Inflammatory macrophage (primary cell): Measurements from ENCODE around the gene PARD6G.
"Not testable (repeated sequence)": the region's sequence is repeated elsewhere in the genome, so short reads cannot be mapped to it uniquely, and the experiment has no call there.

ENCODE experiments used
- DNase-seq, 2 donors: peaks; one replicate each; pipeline ENCODE4 v3.0.0-alpha.2; 2020 to 2022

Gene PARD6G

DNA sequence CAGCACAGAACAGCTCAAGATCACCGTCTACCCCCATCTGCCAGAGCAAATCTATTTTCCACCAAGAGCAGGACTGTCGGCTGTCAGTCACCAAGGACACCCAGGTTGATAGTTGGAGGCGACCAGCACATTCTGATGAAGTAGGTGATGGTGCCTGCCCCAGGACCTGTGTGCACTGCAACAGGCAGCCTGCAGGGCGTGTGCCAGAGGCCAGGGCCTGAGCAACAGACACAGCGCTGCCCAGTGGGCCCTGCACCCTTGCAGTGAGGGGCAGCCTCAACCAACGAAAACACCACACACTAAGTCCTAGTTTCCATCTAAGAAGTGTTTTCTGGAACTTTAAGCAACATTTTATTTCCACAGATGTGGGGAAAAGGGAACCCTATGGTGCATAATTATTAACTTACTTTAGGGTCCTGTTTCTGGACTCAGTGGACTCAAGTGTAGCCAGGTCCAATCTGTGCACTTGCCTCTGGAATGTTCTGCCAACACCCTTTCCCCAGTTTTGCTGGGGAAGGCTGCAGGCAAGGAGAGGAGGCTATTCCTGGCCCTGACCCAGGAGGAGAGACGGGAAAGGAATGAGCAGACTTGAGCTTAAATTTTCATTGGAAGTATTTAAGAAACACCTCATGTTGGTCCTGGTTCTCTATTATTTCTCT is 76.8 kb downstream of the PARD6G start:
- DNase-seq: no peak

DNA sequence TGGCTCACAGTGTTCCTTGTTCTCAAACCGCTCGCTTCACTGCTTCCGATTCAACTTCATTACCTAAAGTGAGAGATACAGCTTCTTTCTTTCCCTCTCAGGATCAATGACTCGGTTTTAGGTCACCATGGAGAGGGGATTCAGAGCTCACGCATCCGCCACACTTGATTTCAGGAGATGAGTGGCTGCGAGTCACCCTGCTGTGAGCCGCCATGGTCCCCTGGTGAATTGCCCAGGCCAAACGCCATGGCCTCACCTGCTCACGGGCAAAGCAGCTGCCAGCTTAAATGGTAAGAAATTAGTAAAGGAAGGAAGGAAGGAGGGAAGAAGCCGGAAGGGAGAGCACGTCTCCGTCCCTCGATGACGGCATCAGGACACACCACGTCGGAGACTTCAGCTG is 77.7 kb downstream of the PARD6G start:
- no peak for DNase-seq

DNA sequence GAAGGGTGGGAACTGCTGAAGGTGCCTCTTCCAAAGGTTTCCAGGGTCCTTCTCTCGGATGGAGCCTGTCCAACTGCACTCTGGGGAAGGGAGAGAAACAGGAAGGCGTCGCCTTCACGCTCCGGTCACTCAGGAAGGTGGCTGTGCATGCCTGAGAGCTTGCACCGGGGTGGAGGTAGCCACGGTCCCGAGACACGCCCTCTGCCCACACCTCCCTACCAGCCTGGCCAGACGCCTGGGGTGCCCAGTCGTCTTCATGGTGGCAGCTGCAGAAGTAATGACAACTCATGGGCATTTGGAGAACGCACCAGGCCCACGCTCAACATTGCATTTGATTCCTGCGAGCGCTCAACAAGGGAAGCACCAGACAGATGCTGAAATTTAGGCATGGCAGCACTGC is 78.3 kb downstream of the PARD6G start:
- DNase-seq: no peak

DNA sequence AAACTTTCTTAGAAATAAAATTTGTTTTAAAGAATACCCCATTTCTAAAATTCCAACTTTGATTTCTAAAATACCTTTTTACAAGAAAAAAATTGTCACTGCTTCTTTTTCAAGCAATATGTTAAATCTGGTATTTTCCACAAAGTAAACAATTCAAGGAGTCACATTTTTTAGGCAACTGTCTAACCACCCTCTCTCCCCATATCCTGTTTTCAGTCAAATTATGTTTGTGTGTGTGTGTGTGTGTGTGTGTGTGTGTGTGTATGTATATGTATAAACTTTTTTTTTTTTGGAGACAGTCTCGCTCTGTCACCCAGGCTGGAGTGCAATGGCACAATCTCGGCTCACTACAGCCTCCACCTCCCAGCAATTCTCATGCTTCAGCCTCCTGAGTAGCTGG is 79.0 kb downstream of the PARD6G start:
- DNase-seq: no peak

DNA sequence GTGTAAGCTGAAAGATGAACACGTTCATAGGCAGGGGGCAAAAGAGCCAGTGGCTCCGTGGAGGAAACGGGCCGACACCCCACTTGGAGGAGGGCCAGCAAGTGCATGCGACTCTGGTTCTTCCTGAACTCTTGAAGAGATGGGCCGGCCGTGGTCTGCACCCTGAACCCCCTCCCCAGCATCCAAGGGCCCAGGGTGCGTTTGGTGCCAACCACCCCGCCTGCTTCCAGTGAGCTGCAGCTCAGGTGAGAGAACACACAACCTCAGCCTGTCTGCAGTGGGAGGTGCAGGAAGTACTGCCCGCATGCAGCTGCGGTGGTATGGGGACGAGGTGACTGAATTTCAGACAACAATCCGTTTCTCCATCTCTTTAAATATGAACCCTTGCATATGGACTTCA is 79.4 kb downstream of the PARD6G start:
- no peak for DNase-seq

DNA sequence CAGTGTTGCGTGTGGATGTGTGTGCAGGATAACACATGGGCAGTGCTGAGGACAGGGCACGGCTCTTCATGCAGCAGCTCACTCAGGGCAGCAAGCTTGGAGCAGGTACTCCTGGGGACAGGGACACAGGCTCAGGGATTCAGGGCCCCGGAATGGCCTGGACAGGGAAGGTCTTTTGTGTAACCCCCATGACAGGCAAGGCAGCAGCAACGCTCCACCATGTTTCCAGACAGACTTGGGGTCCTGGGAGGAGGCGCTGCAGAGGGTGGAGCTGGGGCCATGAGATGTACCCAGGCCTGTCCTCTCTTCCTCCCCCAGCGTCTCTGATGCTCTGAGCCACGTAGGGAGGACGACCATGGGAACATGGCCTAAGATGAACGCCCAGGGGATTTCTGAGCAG is 80.0 kb downstream of the PARD6G start:
- no peak for DNase-seq

DNA sequence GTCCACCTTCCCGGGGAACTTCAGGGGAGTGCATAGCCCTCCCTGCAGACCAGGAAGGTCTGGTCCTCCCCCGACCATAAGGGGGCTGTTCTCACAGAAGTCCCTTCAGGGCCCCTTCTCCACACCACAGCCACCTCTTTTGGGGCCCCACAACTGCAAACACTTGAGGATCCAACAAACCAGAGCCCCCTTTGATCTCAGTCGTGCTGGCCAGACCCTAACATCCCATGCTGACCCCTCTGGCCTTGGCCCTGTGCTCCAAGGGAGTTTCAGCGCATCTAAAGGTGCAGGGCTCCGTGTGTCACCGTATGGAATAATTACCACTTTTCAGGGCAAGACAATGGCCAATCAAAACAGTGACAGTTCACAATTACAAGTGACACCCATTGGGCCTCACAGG is 80.6 kb downstream of the PARD6G start:
- no peak for DNase-seq

DNA sequence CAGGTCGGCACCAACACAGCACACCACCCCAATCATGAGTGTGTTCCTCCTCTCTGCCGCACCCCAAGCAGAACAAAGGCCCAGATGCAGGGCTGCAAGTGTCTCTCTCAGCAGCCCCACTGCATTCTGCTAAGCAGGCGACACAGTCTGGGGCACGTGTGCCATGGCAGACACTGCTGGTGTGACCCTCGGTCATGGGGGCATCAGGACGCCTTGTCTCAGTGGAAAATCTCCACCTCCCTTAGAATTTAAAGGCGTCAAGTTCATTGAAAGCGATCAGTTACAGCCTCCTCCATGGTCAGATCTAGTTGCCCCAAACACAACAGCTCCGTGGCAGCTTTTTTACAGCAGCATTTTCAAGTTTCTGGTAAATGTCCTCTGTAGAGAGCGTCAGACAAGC is 81.1 kb downstream of the PARD6G start:
- DNase-seq: no peak

DNA sequence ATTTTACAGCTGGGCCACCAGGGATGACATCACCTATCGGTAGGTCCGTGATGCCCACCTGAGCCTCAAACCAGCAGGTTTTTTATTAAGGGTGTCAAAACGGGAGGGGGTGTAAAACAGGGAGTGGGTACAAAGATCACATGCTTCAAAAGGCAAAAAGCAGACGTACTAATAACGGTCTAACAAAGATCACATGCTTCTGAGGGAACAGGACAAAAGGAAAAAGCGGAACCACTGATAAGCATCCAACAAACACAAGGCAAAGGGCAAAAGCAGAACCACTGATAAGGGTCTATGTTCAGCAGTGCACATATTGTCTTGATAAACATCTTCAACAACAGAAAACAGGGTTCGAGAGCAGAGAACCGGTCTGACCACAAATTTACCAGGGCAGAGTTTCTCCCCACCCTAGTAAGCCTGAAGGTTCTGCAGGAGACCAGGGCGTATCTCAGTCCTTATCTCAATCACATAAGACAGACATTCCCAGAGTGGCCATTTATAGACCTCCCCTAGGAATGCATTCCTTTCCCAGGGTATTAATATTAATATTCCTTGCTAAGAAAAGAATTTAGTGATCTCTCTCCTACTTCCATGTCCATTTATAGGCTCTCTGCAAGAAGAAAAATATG is 82.5 kb downstream of the PARD6G start:
- DNase-seq: not testable (repeated sequence)

DNA sequence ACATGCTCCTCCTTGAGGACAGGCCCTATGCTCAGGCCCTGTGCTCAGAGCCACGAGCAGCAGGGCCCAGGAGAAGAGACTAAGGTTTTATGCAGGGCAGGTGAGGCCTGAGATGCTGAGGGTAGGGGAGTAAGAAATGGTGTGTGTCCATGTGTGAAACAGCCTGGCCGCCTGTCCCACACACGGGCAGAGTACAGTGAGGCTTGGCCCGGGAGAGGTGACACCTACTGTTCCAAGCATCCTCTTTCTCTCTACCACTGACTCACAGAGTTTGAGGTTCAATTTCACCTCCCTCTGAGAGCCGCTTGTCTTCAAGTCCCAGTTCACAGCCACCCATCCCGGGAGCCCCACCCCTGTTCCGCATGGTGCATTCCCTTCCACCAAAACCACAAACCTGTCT is 84.1 kb downstream of the PARD6G start:
- DNase-seq: no peak

DNA sequence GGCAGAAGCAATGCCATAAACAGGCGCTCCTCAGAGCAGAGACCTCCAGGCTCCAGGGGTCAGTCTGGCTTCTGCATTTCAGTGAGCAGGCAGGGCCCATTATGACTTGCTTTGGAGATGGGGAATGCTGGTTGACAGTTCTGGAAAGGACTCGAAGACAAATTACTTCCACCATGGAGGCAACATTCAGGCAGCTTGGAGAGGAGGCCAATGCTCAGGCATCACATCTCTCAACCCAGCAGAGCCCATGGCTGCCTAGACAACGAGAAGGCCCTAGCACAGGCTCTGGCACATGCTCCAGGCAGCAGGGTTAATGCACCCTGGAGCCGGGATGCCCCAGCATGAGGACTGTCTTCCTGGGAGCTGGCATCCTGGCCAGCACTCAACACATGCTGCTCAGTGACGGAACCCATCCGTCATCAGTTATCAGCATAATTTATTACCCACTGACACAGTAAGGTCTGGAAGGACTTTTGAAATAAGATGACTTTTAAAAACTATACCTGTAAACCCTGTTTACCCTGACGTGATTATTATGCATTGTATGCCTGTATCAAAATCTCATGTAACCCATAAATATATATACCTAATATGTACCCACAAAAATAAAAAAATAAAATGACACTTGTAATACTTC is 85.4 kb downstream of the PARD6G start:
- no peak for DNase-seq

DNA sequence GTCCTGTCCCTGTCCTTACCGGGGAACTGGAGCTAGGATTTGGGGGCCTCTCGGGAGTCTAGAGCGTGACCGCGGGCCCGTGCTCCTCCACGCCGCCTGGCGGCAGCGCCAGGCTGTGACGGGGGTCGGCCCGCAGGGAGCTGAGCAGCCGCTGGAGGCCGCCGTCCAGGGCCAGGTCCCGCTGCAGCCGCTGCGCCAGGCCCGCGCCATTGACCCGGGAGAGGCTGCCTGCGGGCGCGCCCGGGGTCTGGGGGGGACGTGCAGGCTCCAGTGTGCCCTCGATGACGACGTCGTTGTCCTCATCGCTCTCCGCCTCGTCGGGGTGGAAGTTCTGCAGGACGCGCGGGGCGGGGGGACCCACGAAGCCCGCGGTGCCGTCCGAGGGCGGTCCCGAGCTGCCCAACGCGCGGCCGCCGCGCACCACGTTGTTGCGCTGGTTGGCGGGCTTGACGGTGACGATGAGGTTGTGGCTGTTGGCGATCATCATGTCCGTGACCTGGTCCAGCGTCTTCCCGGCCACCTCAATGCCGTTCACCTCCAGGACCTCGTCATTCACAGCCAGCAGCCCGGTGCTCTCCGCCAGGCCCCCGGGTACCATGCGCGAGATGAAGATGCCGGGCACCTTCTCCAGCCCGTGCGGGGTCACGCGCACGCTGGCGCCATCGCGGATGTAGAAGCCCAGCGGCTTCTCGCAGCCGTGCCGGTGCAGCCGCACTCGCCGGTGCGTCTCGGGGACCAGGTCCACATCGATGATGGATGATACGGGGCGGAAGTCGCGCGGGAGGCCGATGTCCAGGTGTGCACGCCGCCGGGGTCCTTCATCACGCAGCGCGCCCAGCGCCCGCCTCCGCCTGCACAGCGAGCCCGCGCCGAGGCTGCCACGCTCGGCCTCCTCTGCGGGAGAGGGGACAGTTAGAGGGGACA is 87.3 kb downstream of the PARD6G start:
- peak; percentile 14 to 41 for DNase-seq

DNA sequence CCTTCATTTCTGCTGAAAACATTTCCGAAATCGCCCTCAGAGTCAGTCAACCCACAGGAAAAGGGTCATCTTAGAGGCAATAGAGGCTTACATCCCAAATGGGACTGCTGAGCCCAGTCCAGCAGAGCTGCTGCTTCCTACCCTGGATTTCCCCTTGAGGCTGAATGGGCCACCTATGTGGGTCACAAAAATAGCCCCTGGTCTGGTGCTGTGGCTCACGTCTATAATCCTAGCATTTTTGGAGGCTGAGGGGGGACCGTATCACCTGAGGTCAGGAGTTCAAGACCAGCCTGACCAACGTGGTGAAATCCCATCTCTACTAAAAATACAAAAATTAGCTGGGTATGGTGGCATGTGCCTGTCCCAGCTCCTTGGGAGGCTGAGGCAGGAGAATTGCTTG is 88.9 kb downstream of the PARD6G start:
- no peak for DNase-seq

DNA sequence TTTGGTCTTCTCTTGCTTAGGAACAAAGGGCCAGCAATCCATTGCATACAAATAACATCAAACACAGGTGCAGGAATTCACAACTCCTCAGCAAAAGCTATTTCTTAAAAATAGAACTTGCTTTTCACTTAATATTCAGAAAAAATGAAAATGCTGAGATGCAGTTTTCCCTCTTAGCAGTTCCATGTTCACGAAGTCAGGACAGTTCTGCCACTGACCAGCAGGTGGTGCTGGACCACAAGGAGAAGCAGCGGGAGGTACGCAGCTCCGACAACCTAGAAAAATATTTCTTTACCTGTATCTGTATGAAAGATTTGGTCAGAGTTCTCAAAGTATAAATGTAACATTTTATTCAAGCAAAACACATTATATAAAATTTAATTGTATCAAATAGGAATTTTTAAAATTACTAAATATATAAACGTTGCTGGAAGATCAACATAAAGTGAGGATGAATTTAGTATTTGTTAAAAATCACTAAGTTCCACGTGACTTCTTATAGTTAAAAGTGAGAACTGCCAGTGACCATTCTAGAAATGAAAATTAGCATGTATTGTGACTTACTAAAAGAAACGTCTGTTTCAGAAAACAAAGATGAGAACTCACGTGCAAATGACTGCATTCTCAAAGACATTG is 89.5 kb downstream of the PARD6G start:
- peak; percentile 63 to 79 for DNase-seq

DNA sequence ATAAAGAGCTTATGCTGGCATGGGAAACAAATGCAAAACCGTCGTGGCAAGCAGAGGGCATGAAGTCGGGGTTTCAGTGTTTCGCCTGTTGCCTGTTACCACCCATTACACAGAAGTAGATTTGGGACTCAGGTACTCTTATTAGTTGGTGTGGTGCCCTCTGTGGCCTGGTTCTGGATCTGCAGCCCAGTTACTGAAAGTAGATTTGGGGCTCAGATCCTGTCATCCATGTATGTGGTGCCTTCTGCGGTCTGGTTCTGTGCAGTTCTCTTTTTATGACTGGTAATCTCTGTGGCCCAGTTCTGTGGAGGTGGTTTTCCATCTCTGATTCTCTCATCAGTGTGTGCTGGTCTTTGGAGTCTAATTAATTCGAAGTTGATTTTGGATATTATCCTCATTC is 93.0 kb downstream of the PARD6G start:
- no peak for DNase-seq

DNA sequence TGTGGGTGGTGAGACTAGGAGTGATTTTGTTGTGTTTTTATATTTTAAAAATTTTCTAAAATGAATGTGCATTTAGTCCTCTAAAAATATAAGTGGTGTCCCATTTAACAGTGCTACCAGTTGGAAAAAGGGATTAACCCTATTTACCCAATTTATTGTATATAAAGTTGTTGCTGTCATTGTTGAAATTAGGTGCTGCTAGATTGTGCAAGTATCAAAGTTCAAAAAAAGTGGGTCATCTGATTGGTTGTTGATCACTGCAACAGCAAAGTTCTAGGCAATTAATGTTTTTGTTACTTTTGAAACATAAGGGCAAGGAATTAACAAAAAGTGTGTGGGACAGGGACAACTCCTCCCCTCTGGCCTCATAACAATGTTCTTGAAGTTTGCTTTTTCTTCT is 97.6 kb downstream of the PARD6G start:
- DNase-seq: no peak

DNA sequence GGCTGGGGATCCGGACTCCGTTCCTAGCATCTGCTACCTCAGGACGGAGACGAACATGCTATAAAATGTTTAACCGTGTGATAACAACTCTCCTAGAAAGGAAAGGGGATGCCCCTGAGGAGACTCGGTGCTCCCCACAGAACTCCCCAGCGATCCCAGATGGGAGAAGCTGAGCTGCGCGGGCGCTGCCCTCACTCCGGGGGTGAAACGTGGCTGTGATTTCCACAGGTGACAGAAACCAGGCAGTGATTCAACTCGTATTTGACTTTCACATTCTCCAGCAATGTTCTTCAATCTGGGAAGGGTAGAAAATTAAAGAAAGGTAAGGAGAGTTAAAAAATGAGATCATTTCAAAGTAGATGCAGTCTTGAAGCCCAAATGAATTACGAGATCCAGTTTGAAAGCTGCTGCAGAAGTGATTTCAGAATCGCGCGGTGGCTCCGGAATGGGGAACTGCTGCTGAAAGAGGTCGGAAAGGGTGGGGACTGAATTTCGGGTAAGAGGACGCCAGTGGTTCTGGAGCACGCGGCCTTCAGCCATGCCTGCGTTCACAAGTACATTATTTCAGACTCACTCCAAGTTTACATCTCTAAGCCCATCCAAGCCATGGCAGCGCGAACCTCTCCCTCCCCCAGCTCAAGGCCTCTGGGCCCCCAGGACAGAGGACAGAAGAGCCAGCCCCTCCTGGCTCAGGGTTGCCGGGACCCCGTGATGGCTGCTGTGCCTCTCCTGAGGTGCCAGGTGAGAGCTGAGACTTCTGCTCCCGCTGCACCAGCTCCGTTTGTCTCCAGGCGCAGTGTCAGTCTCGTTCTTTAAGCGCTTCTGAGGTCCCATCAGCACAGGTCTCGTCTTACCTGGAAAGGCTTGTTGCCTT is 98.8 kb downstream of the PARD6G start:
- DNase-seq: peak; percentile 68 to 71

DNA sequence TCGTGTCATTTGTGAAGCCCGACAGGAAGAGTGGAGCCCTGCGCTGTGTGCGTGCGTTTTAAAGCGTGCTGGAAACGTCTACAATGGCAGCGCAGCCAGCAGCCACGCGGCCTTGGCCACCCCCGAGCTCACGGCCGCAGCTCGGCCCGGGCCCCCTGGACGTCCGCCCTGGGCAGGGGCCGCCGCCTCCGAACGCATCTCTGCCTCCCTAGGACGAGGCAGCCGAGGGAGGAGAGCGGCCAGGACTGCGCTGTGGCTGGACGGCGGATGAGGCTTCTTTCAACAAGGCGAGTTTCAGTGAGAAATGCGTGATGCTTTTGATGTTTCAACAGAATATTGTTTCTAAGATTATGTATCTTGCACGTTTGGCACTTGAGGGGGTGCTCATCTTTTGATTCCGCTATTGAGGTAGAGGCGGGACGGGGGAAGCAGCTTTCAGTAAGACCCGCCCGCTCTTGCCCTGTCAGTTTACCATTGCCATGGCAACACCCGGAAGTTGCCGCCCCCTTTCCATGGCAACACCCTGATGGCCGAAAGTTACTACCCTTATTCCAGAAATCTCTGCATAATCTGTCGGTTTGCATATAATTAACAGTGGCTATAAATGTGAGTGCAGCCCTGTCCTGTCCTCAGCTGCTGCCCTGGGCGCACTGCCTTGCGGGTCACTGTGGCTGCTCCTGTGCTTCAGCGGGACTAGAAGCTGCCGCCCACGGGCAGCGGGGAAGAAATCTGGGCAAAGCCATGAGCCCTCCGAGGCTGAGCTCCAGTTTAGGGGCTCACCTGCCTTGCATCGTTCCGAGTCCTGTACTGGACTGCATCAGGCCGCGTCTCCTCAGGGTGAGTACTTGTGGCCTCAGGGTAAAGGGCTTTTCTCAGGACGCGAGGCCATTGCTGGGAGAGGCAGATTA is 99.6 kb downstream of the PARD6G start:
- peak; percentile 78 to 83 for DNase-seq

DNA sequence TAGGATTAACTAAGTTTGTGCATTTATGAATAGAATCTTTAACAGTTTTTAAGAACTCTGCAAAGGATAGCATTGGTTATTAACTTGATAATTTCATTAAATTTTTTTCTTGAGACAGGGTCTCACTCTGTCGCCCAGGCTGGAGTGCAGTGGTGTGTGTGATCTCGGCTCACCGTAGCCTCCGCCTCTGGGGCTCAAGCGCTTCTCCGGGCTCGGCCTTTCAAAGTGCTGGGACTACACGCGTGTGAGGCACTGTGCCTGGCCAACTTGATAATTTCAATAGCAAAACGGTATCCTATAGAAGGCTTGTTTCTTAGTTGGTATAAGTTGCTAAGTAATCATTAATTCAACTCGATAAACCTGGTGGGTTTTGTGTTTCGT is 100.3 kb downstream of the PARD6G start:
- DNase-seq: no peak

DNA sequence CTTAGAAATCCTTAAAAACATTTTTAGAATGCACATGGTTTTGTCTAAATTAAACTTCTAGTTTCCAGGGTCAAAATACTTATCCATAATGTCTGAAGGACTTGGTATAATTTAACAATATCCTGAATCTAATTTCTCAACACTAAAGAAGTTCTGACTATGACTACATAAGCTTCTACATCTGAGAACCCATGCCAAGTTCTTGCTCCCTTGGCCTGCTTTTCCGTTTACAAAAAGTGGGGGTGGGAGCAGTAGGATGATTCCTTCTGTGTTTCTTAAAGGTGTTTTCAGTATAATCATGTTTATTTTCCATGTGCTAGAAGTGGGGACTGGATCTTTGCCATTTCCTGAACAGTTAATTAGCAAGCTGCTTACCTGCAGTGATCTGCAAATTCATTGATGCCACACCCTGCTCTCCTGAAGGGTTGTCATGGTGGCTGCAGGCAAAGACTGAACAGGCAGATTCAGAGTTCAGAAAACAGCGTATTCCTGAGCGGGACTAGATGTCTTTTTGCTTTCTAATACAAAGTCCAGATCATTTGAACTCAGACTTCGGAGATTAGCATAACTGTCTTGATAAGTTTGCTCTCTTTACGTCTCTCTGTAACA is 102.0 kb downstream of the PARD6G start:
- DNase-seq: no peak
